Right lobe of liver (tissue), 6 donors: ENCODE measurements around the gene SDC4. TPM values are rescaled to one million over a fixed set of nuclear protein-coding genes. Genes with fewer than 3 reads are reported as not detected.

ENCODE experiments used
- ATAC-seq, 4 donors: fragments of 200-7000 bp; cut with Tn5 transposase; one replicate each; pipeline ENCODE4 v1.9.1; 2020; ENCODE audit warnings: mild to moderate bottlenecking in 4 of 4, moderate library complexity in 4 of 4
- DNase-seq, 3 donors: peaks; one replicate each; pipeline ENCODE4 v3.0.0-alpha.2; 2020
- H3K27ac ChIP-seq, 3 donors: fragments of 200-600 bp; one replicate each; pipeline ENCODE4 v1.8.0; 2022
- H3K27me3 ChIP-seq, 2 donors: fragments of 200-600 bp; one replicate each; pipeline ENCODE4 v1.8.0; 2022
- H3K36me3 ChIP-seq, 4 donors: fragments of 200-600 bp; sonication (generic) in 1 of 4; one replicate each; pipeline versions ENCODE4 v1.5.1 to v1.8.0; 2017 to 2022; ENCODE audit warnings: control low read depth in 1 of 4
- H3K4me1 ChIP-seq, 4 donors: fragments of 200-600 bp; sonication (generic) in 1 of 4; one replicate each; pipeline versions ENCODE4 v1.5.1 to v1.8.0; 2017 to 2022; ENCODE audit warnings: control low read depth in 1 of 4
- H3K4me3 ChIP-seq, 3 donors: fragments of 200-600 bp; one replicate each; pipeline ENCODE4 v1.8.0; 2022
- H3K9me3 ChIP-seq, 4 donors: fragments of 200-600 bp; sonication (generic) in 1 of 4; one replicate each; pipeline versions ENCODE4 v1.5.1 to v1.8.0; 2017 to 2022; ENCODE audit warnings: control low read depth in 1 of 4
- CTCF ChIP-seq, 4 donors: fragments of 200-600 bp in 3 of 4; fragments of 450-650 bp in 1 of 4; IDR thresholded peaks; one replicate each; pipeline versions ENCODE4 v1.5.1 to v1.8.0; 2016 to 2022; ENCODE audit warnings: antibody characterized with exemption in 4 of 4, mild to moderate bottlenecking in 2 of 4
- POLR2A ChIP-seq: fragments of 450-650 bp; IDR thresholded peaks from one replicate; pipeline ENCODE4 v1.6.1; 2017; ENCODE audit warnings: antibody characterized with exemption, mild to moderate bottlenecking
- WGBS: methylation state at CpG from one replicate; pipeline ENCODE4 v1.1.6; 2018; ENCODE audit warnings: low coverage, low lambda C conversion rate; ENCODE audit not compliant: insufficient coverage; ENCODE audit errors: missing lambda C conversion rate; 5-methylcytosine and 5-hydroxymethylcytosine counted together
- intact Hi-C, 2 donors: fragments of 100-400 bp; cut with DNase I; formaldehyde crosslinking; loops; one replicate each; pipeline versions ENCODE4 v1.11.2 to v1.14.1; 2022
- long read RNA-seq: library from polyadenylated mRNA; unstranded; transcript quantifications from one replicate; pipeline ENCODE4 v2.0.0, GENCODE V29; 2019
- total RNA-seq, 6 experiments: library from RNA; depleted of rRNA in 2 of 6; stranded (reverse); fragments of >200 nt in 2 of 6; fragmentation: NEBNext Ultra II Directional in 3 of 6; extraction: Animal tissue kit (Norgen Biotek cat#: 25700) in 3 of 6; gene quantifications; one replicate each; pipeline versions ENCODE4 v1.1.0 to v1.2.4, GENCODE V29; 2016 to 2023
- donor health status: DM: no; HTN: yes; CAD: no.
- donor health status: DM: no; HTN: no; CAD: no.
- donor health status: DM: no; HTN: no; CAD: no.
- donor health status: DM: no; HTN: yes; CAD: no.
- donor health status: DM: no; HTN: yes; CAD: no.

Gene SDC4
- 100 to 1,000 TPM in 4 of 6 experiments, 10 to 100 TPM in 2; 84.3 to 373 (median 116) TPM for total RNA-seq
- long read RNA-seq, transcript SDC4-201 (5 exons, 2,613 nt): major isoform, 7 of 24 reads
- long read RNA-seq, partial matches to known transcripts: 0 of 24 reads
- long read RNA-seq, other reads (novel, unspliced or antisense): 17 of 24 reads

GRCh38 chr20:45347936-45348778 lies at the start of gene SDC4:
Gene SDC4, minus strand, starts transcription at chr20:45348424. Its CDS starts 40 bp downstream, at chr20:45348384.
- H3K27ac ChIP-seq: peak within 1 kb of the TSS; percentile 91 to 99 (median 97)
- no peaks in the 10 kb centered on the region for H3K9me3 ChIP-seq
- H3K4me1 ChIP-seq: peaks cover 0 to 16% (median 0%) of the 10 kb centered on the region in 4 donors
- intact Hi-C loops: no loop called here
- H3K36me3 ChIP-seq: no peaks in the 10 kb centered on the region
- H3K27me3 ChIP-seq: no peaks in the 10 kb centered on the region
- peak within 1 kb of the TSS; percentile 78 to 90 (median 84) for H3K4me3 ChIP-seq
- 0% methylated on average over 3 of the region's 77 CpGs for WGBS
- peak; percentile 47 to 73 (median 68) for ATAC-seq
- peak; percentile 76 to 81 (median 79) for DNase-seq
- TF ChIP-seq CTCF (IDR thresholded peaks at IDR 0.05) (no peak), POLR2A (peak; percentile 93)

GRCh38 chr20:45395114-45395415 lies 46.8 kb upstream of the SDC4 start:
- DNase-seq (no peak), ATAC-seq (no peak)
- intact Hi-C loops: no loop called here
- no peaks in the 10 kb centered on the region for H3K36me3 ChIP-seq
- no peak overlapping the region for H3K4me3 ChIP-seq
- 93% methylated on average over 3 of the region's 7 CpGs for WGBS
- no peaks in the 10 kb centered on the region for H3K4me1 ChIP-seq
- no peaks in the 10 kb centered on the region for H3K27me3 ChIP-seq
- no peak overlapping the region for H3K27ac ChIP-seq
- TF ChIP-seq POLR2A (no peak), CTCF (IDR thresholded peaks at IDR 0.05) (no peak)
- no peaks in the 10 kb centered on the region for H3K9me3 ChIP-seq

- no peak for ATAC-seq
- Histone ChIP-seq H3K27ac (no peak overlapping the region), H3K27me3 (no peaks in the 10 kb centered on the region), H3K4me1 (no peaks in the 10 kb centered on the region), H3K9me3 (no peaks in the 10 kb centered on the region), H3K36me3 (no peaks in the 10 kb centered on the region), H3K4me3 (no peak overlapping the region)
- TF ChIP-seq CTCF (IDR thresholded peaks at IDR 0.05): no peak
- no peak for TF ChIP-seq POLR2A
- no peak for DNase-seq
- intact Hi-C loops: no loop called here
- WGBS: 86% methylated on average over 5 of the region's 21 CpGs
Observed at GRCh38 chr20:45394221-45395113, 46.2 kb upstream of the SDC4 start.

GRCh38 chr20:45392733-45393132 lies 44.5 kb upstream of the SDC4 start:
- Histone ChIP-seq H3K36me3 (no peaks in the 10 kb centered on the region), H3K27me3 (no peaks in the 10 kb centered on the region), H3K4me1 (no peaks in the 10 kb centered on the region), H3K9me3 (no peaks in the 10 kb centered on the region), H3K4me3 (no peak overlapping the region), H3K27ac (no peak overlapping the region)
- intact Hi-C loops: no loop called here
- TF ChIP-seq CTCF (IDR thresholded peaks at IDR 0.05) (no peak), POLR2A (no peak)
- WGBS: 67% methylated on average over 3 of the region's 3 CpGs
- DNase-seq (no peak), ATAC-seq (no peak)
